ENCODE data around the gene PLB1. TPM values are rescaled to one million over a fixed set of nuclear protein-coding genes. Genes with fewer than 3 reads are reported as not detected.

The PLB1 gene
- total and polyA plus RNA-seq, 2 experiments from 2014 or later: 0.06 to 0.21 TPM

GRCh38 chr2:28649481-28650265 lies 153.8 kb downstream of the PLB1 start:
- no peak overlapping the region for H3K4me3 ChIP-seq
- DNase-seq (ENCODE audit: low spot score): no peak
- no peak overlapping the region for H3K27ac Mint-ChIP-seq
- peaks cover 4% of the 10 kb centered on the region for H3K27me3 Mint-ChIP-seq (ENCODE audit: insufficient read depth, low read depth, poor library complexity)
- H3K27ac ChIP-seq (ENCODE audit: low read depth): no peak overlapping the region
- H3K4me2 ChIP-seq: no peak overlapping the region
- H3K36me3 Mint-ChIP-seq (ENCODE audit: low read depth): no peaks in the 10 kb centered on the region
- H3K27me3 ChIP-seq (ENCODE audit: insufficient read depth): no peaks in the 10 kb centered on the region
- H4K20me1 ChIP-seq (replicated peaks; ENCODE audit: insufficient read depth): no peaks in the 10 kb centered on the region
- no peaks in the 10 kb centered on the region for H3K9me3 Mint-ChIP-seq
- no peak overlapping the region for H3K4me3 Mint-ChIP-seq
- H3K4me1 ChIP-seq (ENCODE audit: insufficient read depth): no peaks in the 10 kb centered on the region
- no peak for ATAC-seq
- H3K36me3 ChIP-seq (ENCODE audit: insufficient read depth): no peaks in the 10 kb centered on the region
- no peak overlapping the region for H2AFZ ChIP-seq
- H3K79me2 ChIP-seq (replicated peaks; ENCODE audit: insufficient read depth): no peaks in the 10 kb centered on the region
- peaks cover 4% of the 10 kb centered on the region; the same call in 2 of the 3 replicates for H3K4me1 Mint-ChIP-seq
- H3F3A ChIP-seq (replicated peaks; ENCODE audit: low read depth): no peaks in the 10 kb centered on the region
- H3K9me2 ChIP-seq (ENCODE audit: insufficient read depth): no peaks in the 10 kb centered on the region
- TF ChIP-seq ZNF331 (CRISPR knock-in tag; IDR thresholded peaks at IDR 0.05; ENCODE audit: low read depth): no peak
- no peak for TF ChIP-seq POLR2AphosphoS5 (IDR thresholded peaks at IDR 0.05; ENCODE audit: low read depth)
- TF ChIP-seq, protein P1, sequence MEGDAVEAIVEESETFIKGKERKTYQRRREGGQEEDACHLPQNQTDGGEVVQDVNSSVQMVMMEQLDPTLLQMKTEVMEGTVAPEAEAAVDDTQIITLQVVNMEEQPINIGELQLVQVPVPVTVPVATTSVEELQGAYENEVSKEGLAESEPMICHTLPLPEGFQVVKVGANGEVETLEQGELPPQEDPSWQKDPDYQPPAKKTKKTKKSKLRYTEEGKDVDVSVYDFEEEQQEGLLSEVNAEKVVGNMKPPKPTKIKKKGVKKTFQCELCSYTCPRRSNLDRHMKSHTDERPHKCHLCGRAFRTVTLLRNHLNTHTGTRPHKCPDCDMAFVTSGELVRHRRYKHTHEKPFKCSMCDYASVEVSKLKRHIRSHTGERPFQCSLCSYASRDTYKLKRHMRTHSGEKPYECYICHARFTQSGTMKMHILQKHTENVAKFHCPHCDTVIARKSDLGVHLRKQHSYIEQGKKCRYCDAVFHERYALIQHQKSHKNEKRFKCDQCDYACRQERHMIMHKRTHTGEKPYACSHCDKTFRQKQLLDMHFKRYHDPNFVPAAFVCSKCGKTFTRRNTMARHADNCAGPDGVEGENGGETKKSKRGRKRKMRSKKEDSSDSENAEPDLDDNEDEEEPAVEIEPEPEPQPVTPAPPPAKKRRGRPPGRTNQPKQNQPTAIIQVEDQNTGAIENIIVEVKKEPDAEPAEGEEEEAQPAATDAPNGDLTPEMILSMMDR (conservative IDR thresholded peaks at IDR 0.05; ENCODE audit: low read depth in 2 of 2): no peak
- TF ChIP-seq NANOG (IDR thresholded peaks at IDR 0.05; ENCODE audit: borderline replicate concordance): no peak
- no peak for TF ChIP-seq ZNF114 (CRISPR knock-in tag; IDR thresholded peaks at IDR 0.05)
- TF ChIP-seq STAT1 (IDR thresholded peaks at IDR 0.05; ENCODE audit: unreplicated experiment): no peak
- TF ChIP-seq ETS1 (IDR thresholded peaks at IDR 0.05): no peak
- no peak for TF ChIP-seq EZH2phosphoT487 (IDR thresholded peaks at IDR 0.05; ENCODE audit: unreplicated experiment)
- no peak for TF ChIP-seq EZH2 (IDR thresholded peaks at IDR 0.05; ENCODE audit: low read depth, unreplicated experiment)
- no peak for TF ChIP-seq JUNB (IDR thresholded peaks at IDR 0.05; ENCODE audit: unreplicated experiment)
- TF ChIP-seq, protein P2, sequence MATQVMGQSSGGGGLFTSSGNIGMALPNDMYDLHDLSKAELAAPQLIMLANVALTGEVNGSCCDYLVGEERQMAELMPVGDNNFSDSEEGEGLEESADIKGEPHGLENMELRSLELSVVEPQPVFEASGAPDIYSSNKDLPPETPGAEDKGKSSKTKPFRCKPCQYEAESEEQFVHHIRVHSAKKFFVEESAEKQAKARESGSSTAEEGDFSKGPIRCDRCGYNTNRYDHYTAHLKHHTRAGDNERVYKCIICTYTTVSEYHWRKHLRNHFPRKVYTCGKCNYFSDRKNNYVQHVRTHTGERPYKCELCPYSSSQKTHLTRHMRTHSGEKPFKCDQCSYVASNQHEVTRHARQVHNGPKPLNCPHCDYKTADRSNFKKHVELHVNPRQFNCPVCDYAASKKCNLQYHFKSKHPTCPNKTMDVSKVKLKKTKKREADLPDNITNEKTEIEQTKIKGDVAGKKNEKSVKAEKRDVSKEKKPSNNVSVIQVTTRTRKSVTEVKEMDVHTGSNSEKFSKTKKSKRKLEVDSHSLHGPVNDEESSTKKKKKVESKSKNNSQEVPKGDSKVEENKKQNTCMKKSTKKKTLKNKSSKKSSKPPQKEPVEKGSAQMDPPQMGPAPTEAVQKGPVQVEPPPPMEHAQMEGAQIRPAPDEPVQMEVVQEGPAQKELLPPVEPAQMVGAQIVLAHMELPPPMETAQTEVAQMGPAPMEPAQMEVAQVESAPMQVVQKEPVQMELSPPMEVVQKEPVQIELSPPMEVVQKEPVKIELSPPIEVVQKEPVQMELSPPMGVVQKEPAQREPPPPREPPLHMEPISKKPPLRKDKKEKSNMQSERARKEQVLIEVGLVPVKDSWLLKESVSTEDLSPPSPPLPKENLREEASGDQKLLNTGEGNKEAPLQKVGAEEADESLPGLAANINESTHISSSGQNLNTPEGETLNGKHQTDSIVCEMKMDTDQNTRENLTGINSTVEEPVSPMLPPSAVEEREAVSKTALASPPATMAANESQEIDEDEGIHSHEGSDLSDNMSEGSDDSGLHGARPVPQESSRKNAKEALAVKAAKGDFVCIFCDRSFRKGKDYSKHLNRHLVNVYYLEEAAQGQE (IDR thresholded peaks at IDR 0.05; ENCODE audit: unreplicated experiment): no peak
- TF ChIP-seq, protein P3, sequence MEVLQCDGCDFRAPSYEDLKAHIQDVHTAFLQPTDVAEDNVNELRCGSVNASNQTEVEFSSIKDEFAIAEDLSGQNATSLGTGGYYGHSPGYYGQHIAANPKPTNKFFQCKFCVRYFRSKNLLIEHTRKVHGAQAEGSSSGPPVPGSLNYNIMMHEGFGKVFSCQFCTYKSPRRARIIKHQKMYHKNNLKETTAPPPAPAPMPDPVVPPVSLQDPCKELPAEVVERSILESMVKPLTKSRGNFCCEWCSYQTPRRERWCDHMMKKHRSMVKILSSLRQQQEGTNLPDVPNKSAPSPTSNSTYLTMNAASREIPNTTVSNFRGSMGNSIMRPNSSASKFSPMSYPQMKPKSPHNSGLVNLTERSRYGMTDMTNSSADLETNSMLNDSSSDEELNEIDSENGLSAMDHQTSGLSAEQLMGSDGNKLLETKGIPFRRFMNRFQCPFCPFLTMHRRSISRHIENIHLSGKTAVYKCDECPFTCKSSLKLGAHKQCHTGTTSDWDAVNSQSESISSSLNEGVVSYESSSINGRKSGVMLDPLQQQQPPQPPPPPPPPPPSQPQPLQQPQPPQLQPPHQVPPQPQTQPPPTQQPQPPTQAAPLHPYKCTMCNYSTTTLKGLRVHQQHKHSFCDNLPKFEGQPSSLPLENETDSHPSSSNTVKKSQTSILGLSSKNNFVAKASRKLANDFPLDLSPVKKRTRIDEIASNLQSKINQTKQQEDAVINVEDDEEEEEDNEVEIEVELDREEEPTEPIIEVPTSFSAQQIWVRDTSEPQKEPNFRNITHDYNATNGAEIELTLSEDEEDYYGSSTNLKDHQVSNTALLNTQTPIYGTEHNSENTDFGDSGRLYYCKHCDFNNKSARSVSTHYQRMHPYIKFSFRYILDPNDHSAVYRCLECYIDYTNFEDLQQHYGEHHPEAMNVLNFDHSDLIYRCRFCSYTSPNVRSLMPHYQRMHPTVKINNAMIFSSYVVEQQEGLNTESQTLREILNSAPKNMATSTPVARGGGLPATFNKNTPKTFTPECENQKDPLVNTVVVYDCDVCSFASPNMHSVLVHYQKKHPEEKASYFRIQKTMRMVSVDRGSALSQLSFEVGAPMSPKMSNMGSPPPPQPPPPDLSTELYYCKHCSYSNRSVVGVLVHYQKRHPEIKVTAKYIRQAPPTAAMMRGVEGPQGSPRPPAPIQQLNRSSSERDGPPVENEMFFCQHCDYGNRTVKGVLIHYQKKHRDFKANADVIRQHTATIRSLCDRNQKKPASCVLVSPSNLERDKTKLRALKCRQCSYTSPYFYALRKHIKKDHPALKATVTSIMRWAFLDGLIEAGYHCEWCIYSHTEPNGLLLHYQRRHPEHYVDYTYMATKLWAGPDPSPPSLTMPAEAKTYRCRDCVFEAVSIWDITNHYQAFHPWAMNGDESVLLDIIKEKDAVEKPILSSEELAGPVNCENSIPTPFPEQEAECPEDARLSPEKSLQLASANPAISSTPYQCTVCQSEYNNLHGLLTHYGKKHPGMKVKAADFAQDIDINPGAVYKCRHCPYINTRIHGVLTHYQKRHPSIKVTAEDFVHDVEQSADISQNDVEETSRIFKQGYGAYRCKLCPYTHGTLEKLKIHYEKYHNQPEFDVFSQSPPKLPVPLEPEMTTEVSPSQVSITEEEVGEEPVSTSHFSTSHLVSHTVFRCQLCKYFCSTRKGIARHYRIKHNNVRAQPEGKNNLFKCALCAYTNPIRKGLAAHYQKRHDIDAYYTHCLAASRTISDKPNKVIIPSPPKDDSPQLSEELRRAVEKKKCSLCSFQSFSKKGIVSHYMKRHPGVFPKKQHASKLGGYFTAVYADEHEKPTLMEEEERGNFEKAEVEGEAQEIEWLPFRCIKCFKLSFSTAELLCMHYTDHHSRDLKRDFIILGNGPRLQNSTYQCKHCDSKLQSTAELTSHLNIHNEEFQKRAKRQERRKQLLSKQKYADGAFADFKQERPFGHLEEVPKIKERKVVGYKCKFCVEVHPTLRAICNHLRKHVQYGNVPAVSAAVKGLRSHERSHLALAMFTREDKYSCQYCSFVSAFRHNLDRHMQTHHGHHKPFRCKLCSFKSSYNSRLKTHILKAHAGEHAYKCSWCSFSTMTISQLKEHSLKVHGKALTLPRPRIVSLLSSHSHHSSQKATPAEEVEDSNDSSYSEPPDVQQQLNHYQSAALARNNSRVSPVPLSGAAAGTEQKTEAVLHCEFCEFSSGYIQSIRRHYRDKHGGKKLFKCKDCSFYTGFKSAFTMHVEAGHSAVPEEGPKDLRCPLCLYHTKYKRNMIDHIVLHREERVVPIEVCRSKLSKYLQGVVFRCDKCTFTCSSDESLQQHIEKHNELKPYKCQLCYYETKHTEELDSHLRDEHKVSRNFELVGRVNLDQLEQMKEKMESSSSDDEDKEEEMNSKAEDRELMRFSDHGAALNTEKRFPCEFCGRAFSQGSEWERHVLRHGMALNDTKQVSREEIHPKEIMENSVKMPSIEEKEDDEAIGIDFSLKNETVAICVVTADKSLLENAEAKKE (CRISPR knock-in tag; IDR thresholded peaks at IDR 0.05): no peak
- TF ChIP-seq CREB1 (CRISPR knock-in tag; IDR thresholded peaks at IDR 0.05; ENCODE audit: low read depth): no peak
